H9 (cell line): ENCODE data around the gene SMCP. TPM values are rescaled to one million over a fixed set of nuclear protein-coding genes. Genes with fewer than 3 reads are reported as not detected.

Experiments
- DNase-seq: peaks from one replicate; pipeline ENCODE4 v3.0.0-alpha.2; 2017
- H2AFZ ChIP-seq: one replicate; pipeline ENCODE4 v1.6.1; 2013; ENCODE audit warnings: mild to moderate bottlenecking, low read length, control low read depth, moderate library complexity
- H2AK5ac ChIP-seq: 2 replicates; pipeline ENCODE4 v1.6.1; 2013; ENCODE audit warnings: low read length, control low read depth, mixed read lengths; ENCODE audit not compliant: insufficient read length
- H2BK120ac ChIP-seq: one replicate; pipeline ENCODE4 v1.6.1; 2013; ENCODE audit warnings: low read depth, mild to moderate bottlenecking, low read length, control low read depth, inconsistent platforms; ENCODE audit not compliant: poor library complexity, severe bottlenecking
- H2BK12ac ChIP-seq: 2 replicates; pipeline ENCODE4 v1.6.1; 2013; ENCODE audit warnings: low read length, control low read depth, mixed read lengths, low read depth; ENCODE audit not compliant: insufficient read length
- H2BK15ac ChIP-seq: 2 replicates; pipeline ENCODE4 v1.6.1; 2013; ENCODE audit warnings: low read depth, low read length, control low read depth
- H2BK20ac ChIP-seq: one replicate; pipeline ENCODE4 v1.6.1; 2013; ENCODE audit warnings: low read depth, mild to moderate bottlenecking, low read length, control low read depth, inconsistent platforms; ENCODE audit not compliant: poor library complexity, severe bottlenecking
- H2BK5ac ChIP-seq: 2 replicates; pipeline ENCODE4 v1.6.1; 2013; ENCODE audit warnings: low read length, control low read depth, mixed read lengths; ENCODE audit not compliant: insufficient read length
- H3K14ac ChIP-seq: 2 replicates; pipeline ENCODE4 v1.6.1; 2013; ENCODE audit warnings: low read length, control low read depth; ENCODE audit not compliant: insufficient read depth
- H3K18ac ChIP-seq: 2 replicates; pipeline ENCODE4 v1.6.1; 2013; ENCODE audit warnings: low read depth, mild to moderate bottlenecking, mixed read lengths, low read length, control low read depth; ENCODE audit not compliant: insufficient read length
- H3K23ac ChIP-seq: 2 replicates; pipeline ENCODE4 v1.6.1; 2013; ENCODE audit warnings: low read length, control low read depth, mixed read lengths, low read depth; ENCODE audit not compliant: insufficient read length
- H3K23me2 ChIP-seq: 2 replicates; pipeline ENCODE4 v1.6.1; 2013; ENCODE audit warnings: low read depth, mild to moderate bottlenecking, mixed read lengths, low read length, control low read depth; ENCODE audit not compliant: insufficient read length, poor library complexity, severe bottlenecking
- H3K27ac ChIP-seq: 2 replicates; pipeline ENCODE4 v1.5.1; 2013; ENCODE audit warnings: low read length, control low read depth, mixed read lengths, low read depth; ENCODE audit not compliant: insufficient read length
- H3K27me3 ChIP-seq: 2 replicates; pipeline ENCODE4 v1.6.1; 2013; ENCODE audit warnings: low read length, control low read depth, inconsistent platforms; ENCODE audit not compliant: insufficient read depth
- H3K4ac ChIP-seq: 2 replicates; pipeline ENCODE4 v1.6.1; 2013; ENCODE audit warnings: low read depth, mild to moderate bottlenecking, control low read depth, inconsistent platforms, low read length, moderate library complexity
- H3K4me1 ChIP-seq: 2 replicates; pipeline ENCODE4 v1.6.1; 2013; ENCODE audit warnings: low read length, control low read depth, inconsistent platforms; ENCODE audit not compliant: insufficient read depth
- H3K4me2 ChIP-seq: 2 replicates; pipeline ENCODE4 v1.6.1; 2013; ENCODE audit warnings: low read length, control low read depth, mixed read lengths; ENCODE audit not compliant: insufficient read length, insufficient read depth
- H3K56ac ChIP-seq: 2 replicates; pipeline ENCODE4 v1.6.1; 2013; ENCODE audit warnings: low read depth, mild to moderate bottlenecking, mixed read lengths, low read length, control low read depth; ENCODE audit not compliant: insufficient read length
- H3K79me1 ChIP-seq: 2 replicates; pipeline ENCODE4 v1.6.1; 2013; ENCODE audit warnings: low read depth, mild to moderate bottlenecking, moderate library complexity, low read length, control low read depth, inconsistent platforms; ENCODE audit not compliant: insufficient read depth, poor library complexity, severe bottlenecking
- H3K79me2 ChIP-seq: 2 replicates; pipeline ENCODE4 v1.6.1; 2013; ENCODE audit warnings: low read length, control low read depth, inconsistent platforms; ENCODE audit not compliant: insufficient read depth
- H3K9ac ChIP-seq: 2 replicates; pipeline ENCODE4 v1.6.1; 2013; ENCODE audit warnings: low read length, control low read depth, mixed read lengths; ENCODE audit not compliant: insufficient read length; ENCODE audit errors: extremely low read depth
- H3K9me3 ChIP-seq: one replicate; pipeline ENCODE4 v1.6.1; 2013; ENCODE audit warnings: low read depth, low read length, inconsistent platforms; ENCODE audit not compliant: control insufficient read depth
- H3T11ph ChIP-seq: one replicate; pipeline ENCODE4 v1.6.1; 2013; ENCODE audit warnings: mild to moderate bottlenecking, low read length, control low read depth, inconsistent platforms
- H4K20me1 ChIP-seq: one replicate; pipeline ENCODE4 v1.6.1; 2013; ENCODE audit not compliant: control insufficient read depth, insufficient read length, insufficient read depth
- H4K5ac ChIP-seq: 2 replicates; pipeline ENCODE4 v1.6.1; 2013; ENCODE audit warnings: low read depth, mild to moderate bottlenecking, mixed read lengths, low read length, control low read depth; ENCODE audit not compliant: insufficient read length
- H4K8ac ChIP-seq: replicated peaks from 2 replicates; pipeline ENCODE4 v1.6.1; 2013; ENCODE audit warnings: low read length, control low read depth, mixed read lengths, low read depth; ENCODE audit not compliant: insufficient read length
- H4K91ac ChIP-seq: 2 replicates; pipeline ENCODE4 v1.6.1; 2013; ENCODE audit warnings: low read depth, mild to moderate bottlenecking, moderate library complexity, mixed read lengths, low read length, control low read depth; ENCODE audit not compliant: insufficient read length
- H3K27ac Mint-ChIP-seq, 3 experiments: 2 replicates in 2 of 3; 3 replicates in 1 of 3; pipeline ENCODE4 v1.8.0; 2020 to 2021; ENCODE audit warnings: mixed read lengths in 3 of 3, mild to moderate bottlenecking in 1 of 3, moderate library complexity in 1 of 3
- H3K27me3 Mint-ChIP-seq: 2 replicates; pipeline ENCODE4 v1.8.0; 2021; ENCODE audit warnings: low read depth, mild to moderate bottlenecking, moderate library complexity, mixed read lengths
- H3K36me3 Mint-ChIP-seq, 3 experiments: 2 replicates in 2 of 3; 3 replicates in 1 of 3; pipeline ENCODE4 v1.8.0; 2020 to 2021; ENCODE audit warnings: low read depth in 3 of 3, mixed read lengths in 3 of 3; ENCODE audit not compliant: insufficient read depth in 1 of 3
- H3K4me1 Mint-ChIP-seq, 2 experiments: 2 replicates each; pipeline ENCODE4 v1.8.0; 2020; ENCODE audit warnings: mixed read lengths in 2 of 2
- H3K4me3 Mint-ChIP-seq, 2 experiments: 2 replicates in 1 of 2; 3 replicates in 1 of 2; pipeline ENCODE4 v1.8.0; 2020 to 2021; ENCODE audit warnings: mild to moderate bottlenecking in 2 of 2, mixed read lengths in 2 of 2, moderate library complexity in 1 of 2
- H3K9me3 Mint-ChIP-seq, 2 experiments: 2 replicates in 1 of 2; 3 replicates in 1 of 2; pipeline ENCODE4 v1.8.0; 2020; ENCODE audit warnings: mild to moderate bottlenecking in 2 of 2, mixed read lengths in 2 of 2, moderate library complexity in 1 of 2
- WGBS: extraction: QIAGEN DNeasy Blood & Tissue Kit; methylation state at CpG from one replicate; pipeline ENCODE4 v1.1.7; 2013; ENCODE audit warnings: missing lambda C conversion rate, low lambda C conversion rate, mixed read lengths; ENCODE audit not compliant: insufficient read length; ENCODE audit errors: extremely low coverage; 5-methylcytosine and 5-hydroxymethylcytosine counted together
- total RNA-seq: library from RNA; stranded (reverse); gene quantifications from 2 replicates; pipeline ENCODE4 v1.2.1, GENCODE V29; 2021
- TF ChIP-seq, protein P1 (sequence below): fragments of 200-600 bp; sonication (generic); conservative IDR thresholded peaks from 3 replicates; pipeline ENCODE4 v1.8.0; 2021; ENCODE audit warnings: antibody characterized with exemption, mild to moderate bottlenecking

The SMCP gene
- total RNA-seq, 1 experiment from 2014 or later, result not detected

DNA sequence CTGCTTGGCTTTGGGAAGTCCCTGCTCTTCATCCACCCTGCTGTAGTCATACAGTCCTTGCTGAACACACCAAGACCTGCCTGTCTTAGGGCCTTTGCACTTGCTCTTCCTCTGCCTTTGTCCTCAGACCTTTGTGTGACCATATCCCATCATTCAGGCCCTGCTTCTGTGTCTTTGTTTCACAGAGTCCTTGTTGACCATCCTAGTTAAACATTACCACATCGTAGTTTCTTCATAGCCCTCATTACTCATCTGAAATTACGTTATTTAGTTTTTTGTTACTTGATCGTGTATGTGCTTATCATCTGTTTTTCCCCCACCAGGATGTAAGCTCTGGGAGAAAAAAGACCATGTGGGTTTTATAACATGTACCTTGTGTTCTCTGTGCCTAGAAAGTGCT is 50.5 kb downstream of the SMCP start:
- Mint-ChIP-seq H3K27me3 (no peaks in the 10 kb centered on the region), H3K4me3 (no peak overlapping the region), H3K4me1 (no peaks in the 10 kb centered on the region), H3K27ac (no peak overlapping the region), H3K9me3 (peaks cover 50 to 51% of the 10 kb centered on the region in 2 experiments), H3K36me3 (peaks cover 2 to 10% (median 5%) of the 10 kb centered on the region in 3 experiments)
- no peak overlapping the region for H3K9ac ChIP-seq
- no peak overlapping the region for H3K27ac ChIP-seq
- no peak overlapping the region for H2BK120ac ChIP-seq
- H4K5ac ChIP-seq, result no peak overlapping the region
- H4K8ac ChIP-seq, result no peak overlapping the region
- H2BK15ac ChIP-seq, result no peak overlapping the region
- H3K9me3 ChIP-seq, result peaks cover 13% of the 10 kb centered on the region
- H3K79me1 ChIP-seq, result no peaks in the 10 kb centered on the region
- TF ChIP-seq, protein P1, sequence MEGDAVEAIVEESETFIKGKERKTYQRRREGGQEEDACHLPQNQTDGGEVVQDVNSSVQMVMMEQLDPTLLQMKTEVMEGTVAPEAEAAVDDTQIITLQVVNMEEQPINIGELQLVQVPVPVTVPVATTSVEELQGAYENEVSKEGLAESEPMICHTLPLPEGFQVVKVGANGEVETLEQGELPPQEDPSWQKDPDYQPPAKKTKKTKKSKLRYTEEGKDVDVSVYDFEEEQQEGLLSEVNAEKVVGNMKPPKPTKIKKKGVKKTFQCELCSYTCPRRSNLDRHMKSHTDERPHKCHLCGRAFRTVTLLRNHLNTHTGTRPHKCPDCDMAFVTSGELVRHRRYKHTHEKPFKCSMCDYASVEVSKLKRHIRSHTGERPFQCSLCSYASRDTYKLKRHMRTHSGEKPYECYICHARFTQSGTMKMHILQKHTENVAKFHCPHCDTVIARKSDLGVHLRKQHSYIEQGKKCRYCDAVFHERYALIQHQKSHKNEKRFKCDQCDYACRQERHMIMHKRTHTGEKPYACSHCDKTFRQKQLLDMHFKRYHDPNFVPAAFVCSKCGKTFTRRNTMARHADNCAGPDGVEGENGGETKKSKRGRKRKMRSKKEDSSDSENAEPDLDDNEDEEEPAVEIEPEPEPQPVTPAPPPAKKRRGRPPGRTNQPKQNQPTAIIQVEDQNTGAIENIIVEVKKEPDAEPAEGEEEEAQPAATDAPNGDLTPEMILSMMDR, result no peak
- no peak overlapping the region for H3K23ac ChIP-seq
- no peak overlapping the region for H2BK20ac ChIP-seq
- no peak overlapping the region for H2AFZ ChIP-seq
- no peak overlapping the region for H3K56ac ChIP-seq
- no peak for DNase-seq
- H3K4me2 ChIP-seq, result no peak overlapping the region
- H3T11ph ChIP-seq, result no peak overlapping the region
- WGBS, result no CpG with 5 or more reads among the region's 3 CpGs
- no peaks in the 10 kb centered on the region for H3K27me3 ChIP-seq
- H3K79me2 ChIP-seq, result no peaks in the 10 kb centered on the region
- no peak overlapping the region for H2BK12ac ChIP-seq
- H3K4ac ChIP-seq, result no peak overlapping the region
- H3K23me2 ChIP-seq, result no peaks in the 10 kb centered on the region
- no peak overlapping the region for H3K14ac ChIP-seq
- H3K18ac ChIP-seq, result no peak overlapping the region
- no peak overlapping the region for H2BK5ac ChIP-seq
- H4K20me1 ChIP-seq, result no peaks in the 10 kb centered on the region
- H3K4me1 ChIP-seq, result no peaks in the 10 kb centered on the region
- H4K91ac ChIP-seq, result no peak overlapping the region
- no peak overlapping the region for H2AK5ac ChIP-seq
